ENCODE measurements around the gene GPN2. TPM values are rescaled to one million over a fixed set of nuclear protein-coding genes. Genes with fewer than 3 reads are reported as not detected.
"Not testable (repeated sequence)": the region's sequence is repeated elsewhere in the genome, so short reads cannot be mapped to it uniquely, and the experiment has no call there.

GPN2 gene
- total RNA-seq, 2 experiments from 2014 or later: 17.5 to 46.6 TPM

GRCh38 chr1:26879793-26880192, 10.3 kb downstream of the GPN2 start:
- Histone ChIP-seq H4K20me1 (ENCODE audit: insufficient read depth, low read length) (no peaks in the 10 kb centered on the region), H3K79me2 (ENCODE audit: insufficient read depth, low read depth, low read length) (no peaks in the 10 kb centered on the region), H3K9me2 (ENCODE audit: insufficient read depth, low read length) (no peaks in the 10 kb centered on the region), H3K4me2 (ENCODE audit: low read length) (no peak overlapping the region), H3K9me3 (ENCODE audit: low read length) (no peaks in the 10 kb centered on the region), H3K27ac (ENCODE audit: low read depth, low read length, poor library complexity, severe bottlenecking) (no peak overlapping the region), H3K36me3 (ENCODE audit: insufficient read depth, low read length) (peaks cover 83% of the 10 kb centered on the region), H2AFZ (ENCODE audit: low read length) (no peak overlapping the region), H3K4me1 (ENCODE audit: insufficient read depth, low read length, poor library complexity, severe bottlenecking) (peaks cover 10% of the 10 kb centered on the region), H3K4me3 (ENCODE audit: low read depth, low read length, poor library complexity, severe bottlenecking) (no peak overlapping the region)
- TF ChIP-seq CTCF (conservative IDR thresholded peaks at IDR 0.05; ENCODE audit: low read length): no peak
- TF ChIP-seq EZH2phosphoT487 (IDR thresholded peaks at IDR 0.05; ENCODE audit: borderline replicate concordance, low read depth, low read length): no peak
- no TSS peak for BruUV-seq (replicated peaks)
- intact Hi-C loops (cut with micrococcal nuclease; ENCODE audit: unreplicated experiment): loop anchor here (5.0 kb wide), 1 partner anchor 277 kb away; no protein-coding TSS in a partner anchor
- ChIA-PET POLR2A (interaction anchor here (1.2 kb wide), 1 partner anchor 10 kb away, joined by 3 read pairs; no protein-coding TSS in a partner anchor), CTCF (ENCODE audit: unreplicated experiment) (no interaction called here)
- DNase-seq (ENCODE audit: low spot score): no peak

- Histone ChIP-seq H3K4me2 (ENCODE audit: low read length) (peak overlapping the region; percentile 49), H3K79me2 (ENCODE audit: insufficient read depth, low read depth, low read length) (no peaks in the 10 kb centered on the region), H3K27ac (ENCODE audit: low read depth, low read length, poor library complexity, severe bottlenecking) (peak overlapping the region; percentile 12), H3K9me3 (ENCODE audit: low read length) (no peaks in the 10 kb centered on the region), H3K36me3 (ENCODE audit: insufficient read depth, low read length) (peaks cover 64% of the 10 kb centered on the region), H2AFZ (ENCODE audit: low read length) (no peak overlapping the region), H3K9me2 (ENCODE audit: insufficient read depth, low read length) (no peaks in the 10 kb centered on the region), H3K4me3 (ENCODE audit: low read depth, low read length, poor library complexity, severe bottlenecking) (no peak overlapping the region), H4K20me1 (ENCODE audit: insufficient read depth, low read length) (no peaks in the 10 kb centered on the region), H3K4me1 (ENCODE audit: insufficient read depth, low read length, poor library complexity, severe bottlenecking) (peaks cover 10% of the 10 kb centered on the region)
- TF ChIP-seq EZH2phosphoT487 (IDR thresholded peaks at IDR 0.05; ENCODE audit: borderline replicate concordance, low read depth, low read length): no peak
- no peak for TF ChIP-seq CTCF (conservative IDR thresholded peaks at IDR 0.05; ENCODE audit: low read length)
- BruUV-seq (replicated peaks): TSS peak; percentile 49
- POLR2A ChIA-PET: interaction anchor here (1.0 to 1.3 kb wide), 2 partner anchors 14 to 18 kb away, joined by 4 read pairs; no protein-coding TSS in a partner anchor
- intact Hi-C loops (cut with micrococcal nuclease; ENCODE audit: unreplicated experiment): loop anchor here (5.0 kb wide), 1 partner anchor 275 kb away; no protein-coding TSS in a partner anchor
- DNase-seq (ENCODE audit: low spot score): no peak
- CTCF ChIA-PET (ENCODE audit: unreplicated experiment): no interaction called here
These were observed 12.8 kb downstream of the GPN2 start for GRCh38 chr1:26877326-26877725.

- no peak overlapping the region for H2AFZ ChIP-seq (ENCODE audit: low read length)
- H4K20me1 ChIP-seq (ENCODE audit: insufficient read depth, low read length): no peaks in the 10 kb centered on the region
- no peaks in the 10 kb centered on the region for H3K9me3 ChIP-seq (ENCODE audit: low read length)
- no peak overlapping the region for H3K4me2 ChIP-seq (ENCODE audit: low read length)
- peaks cover 10% of the 10 kb centered on the region for H3K4me1 ChIP-seq (ENCODE audit: insufficient read depth, low read length, poor library complexity, severe bottlenecking)
- TF ChIP-seq CTCF (conservative IDR thresholded peaks at IDR 0.05; ENCODE audit: low read length) (no peak), EZH2phosphoT487 (IDR thresholded peaks at IDR 0.05; ENCODE audit: borderline replicate concordance, low read depth, low read length) (no peak)
- no peak overlapping the region for H3K4me3 ChIP-seq (ENCODE audit: low read depth, low read length, poor library complexity, severe bottlenecking)
- no peak overlapping the region for H3K27ac ChIP-seq (ENCODE audit: low read depth, low read length, poor library complexity, severe bottlenecking)
- intact Hi-C loops (cut with micrococcal nuclease; ENCODE audit: unreplicated experiment): loop anchor here (5.0 kb wide), 1 partner anchor 273 kb away; no protein-coding TSS in a partner anchor
- H3K9me2 ChIP-seq (ENCODE audit: insufficient read depth, low read length): no peaks in the 10 kb centered on the region
- no peaks in the 10 kb centered on the region for H3K79me2 ChIP-seq (ENCODE audit: insufficient read depth, low read depth, low read length)
- peaks cover 42% of the 10 kb centered on the region for H3K36me3 ChIP-seq (ENCODE audit: insufficient read depth, low read length)
- ChIA-PET POLR2A (interaction anchor here (0.5 kb wide), 1 partner anchor 8 kb away, joined by 4 read pairs; no protein-coding TSS in a partner anchor), CTCF (ENCODE audit: unreplicated experiment) (interaction anchor here (0.6 kb wide), 1 partner anchor 273 kb away, joined by 3 read pairs; no protein-coding TSS in a partner anchor)
- DNase-seq (ENCODE audit: low spot score): no peak
- BruUV-seq (replicated peaks): no TSS peak
These were observed 15.2 kb downstream of the GPN2 start for GRCh38 chr1:26874896-26875295.

- CTCF ChIA-PET (ENCODE audit: unreplicated experiment); H4K20me1 ChIP-seq (ENCODE audit: insufficient read depth, low read length); BruUV-seq (replicated peaks); H2AFZ ChIP-seq (ENCODE audit: low read length); DNase-seq (ENCODE audit: low spot score); H3K79me2 ChIP-seq (ENCODE audit: insufficient read depth, low read depth, low read length); H3K4me2 ChIP-seq (ENCODE audit: low read length); intact Hi-C loops (cut with micrococcal nuclease; ENCODE audit: unreplicated experiment); H3K9me3 ChIP-seq (ENCODE audit: low read length); H3K27ac ChIP-seq (ENCODE audit: low read depth, low read length, poor library complexity, severe bottlenecking); H3K4me3 ChIP-seq (ENCODE audit: low read depth, low read length, poor library complexity, severe bottlenecking); H3K9me2 ChIP-seq (ENCODE audit: insufficient read depth, low read length): not testable (repeated sequence)
- POLR2A ChIA-PET: interaction anchor here (0.7 kb wide), 1 partner anchor 81 kb away, joined by 3 read pairs; no protein-coding TSS in a partner anchor
- Histone ChIP-seq H3K4me1 (ENCODE audit: insufficient read depth, low read length, poor library complexity, severe bottlenecking) (peaks cover 10% of the 10 kb centered on the region), H3K36me3 (ENCODE audit: insufficient read depth, low read length) (peaks cover 27% of the 10 kb centered on the region; the same call in 1 of the 2 replicates)
These were observed 17.0 kb downstream of the GPN2 start for GRCh38 chr1:26873097-26873496.
